OCI-LY7 (cell line): Measurements from ENCODE around the gene PAPLN. TPM values are rescaled to one million over a fixed set of nuclear protein-coding genes. Genes with fewer than 3 reads are reported as not detected.

Source experiments
- BruUV-seq: library from RNA; stranded (reverse); fragments of 400-500 nt; replicated peaks from 2 replicates; lab custom pipeline; 2021; lab: Mats Ljungman, UMichigan
- CTCF ChIA-PET: fragments of 300-600 bp; sonication (Branson Sonifier 250); formaldehyde crosslinking; loops from one replicate; lab custom pipeline; 2022; ENCODE audit warnings: antibody characterized with exemption; ENCODE audit not compliant: unreplicated experiment; lab: Charles Lee
- POLR2A ChIA-PET: fragments of 300-600 bp; sonication (Branson Sonifier 250); formaldehyde crosslinking; loops from one replicate; lab custom pipeline; 2022; ENCODE audit warnings: antibody characterized with exemption; lab: Charles Lee
- DNase-seq: peaks from one replicate; pipeline ENCODE4 v3.0.0-alpha.2; 2015; ENCODE audit warnings: low spot score
- H2AFZ ChIP-seq: fragments of 200-600 bp; sonication (generic), shearing (Covaris generic); 2 replicates; pipeline ENCODE4 v1.6.1; 2014; ENCODE audit warnings: mild to moderate bottlenecking, antibody characterized with exemption, low read length, moderate library complexity
- H3K27ac ChIP-seq: fragments of 200-600 bp; sonication (generic); 2 replicates; pipeline ENCODE4 v1.5.1; 2014; ENCODE audit warnings: mixed run types, low read depth, mild to moderate bottlenecking, moderate library complexity, low read length, inconsistent platforms; ENCODE audit not compliant: poor library complexity, severe bottlenecking
- H3K36me3 ChIP-seq: fragments of 200-600 bp; sonication (generic); 2 replicates; pipeline ENCODE4 v1.6.1; 2014; ENCODE audit warnings: mild to moderate bottlenecking, antibody characterized with exemption, low read length, moderate library complexity, mixed read lengths; ENCODE audit not compliant: insufficient read depth
- H3K4me1 ChIP-seq: fragments of 200-600 bp; sonication (generic); 2 replicates; pipeline ENCODE4 v1.5.1; 2014; ENCODE audit warnings: mild to moderate bottlenecking, low read length; ENCODE audit not compliant: insufficient read depth, poor library complexity, severe bottlenecking
- H3K4me2 ChIP-seq: fragments of 200-600 bp; sonication (generic); 2 replicates; pipeline ENCODE4 v1.6.1; 2014; ENCODE audit warnings: mild to moderate bottlenecking, low read length
- H3K4me3 ChIP-seq: fragments of 200-600 bp; sonication (generic); 2 replicates; pipeline ENCODE4 v1.5.1; 2014; ENCODE audit warnings: mild to moderate bottlenecking, low read depth, low read length; ENCODE audit not compliant: poor library complexity, severe bottlenecking
- H3K79me2 ChIP-seq: fragments of 200-600 bp; sonication (generic); 2 replicates; pipeline ENCODE4 v1.6.1; 2016; ENCODE audit warnings: low read depth, mild to moderate bottlenecking, low read length, moderate library complexity, mixed read lengths; ENCODE audit not compliant: insufficient read depth
- H3K9me2 ChIP-seq: fragments of 200-600 bp; sonication (generic); 2 replicates; pipeline ENCODE4 v1.6.1; 2016; ENCODE audit warnings: mild to moderate bottlenecking, low read length, mixed read lengths; ENCODE audit not compliant: insufficient read depth
- H3K9me3 ChIP-seq: fragments of 200-600 bp; sonication (generic); 2 replicates; pipeline ENCODE4 v1.6.1; 2014; ENCODE audit warnings: mild to moderate bottlenecking, mixed run types, low read length, mixed read lengths
- H4K20me1 ChIP-seq: fragments of 200-600 bp; sonication (generic); 2 replicates; pipeline ENCODE4 v1.6.1; 2014; ENCODE audit warnings: mild to moderate bottlenecking, antibody characterized with exemption, low read length, moderate library complexity, mixed read lengths; ENCODE audit not compliant: insufficient read depth
- CTCF ChIP-seq: fragments of 200-600 bp; sonication (generic); conservative IDR thresholded peaks from 2 replicates; pipeline ENCODE4 v1.5.1; 2014; ENCODE audit warnings: mild to moderate bottlenecking, antibody characterized with exemption, low read length, moderate library complexity, mixed read lengths
- EZH2phosphoT487 ChIP-seq: fragments of 200-600 bp; sonication (generic); IDR thresholded peaks from 2 replicates; pipeline ENCODE4 v1.6.1; 2018; ENCODE audit warnings: low read depth, borderline replicate concordance, mild to moderate bottlenecking, mixed run types, antibody characterized with exemption, low read length, moderate library complexity, mixed read lengths
- intact Hi-C: fragments of 100-400 bp; cut with micrococcal nuclease; formaldehyde crosslinking; loops from one replicate; pipeline ENCODE4 v1.10.0; 2022; ENCODE audit not compliant: unreplicated experiment
- total RNA-seq, 2 experiments: library from RNA; depleted of rRNA in 1 of 2; stranded (reverse); fragments of >200 nt in 1 of 2; shearing (Covaris generic) in 1 of 2; gene quantifications; 2 replicates each; pipeline ENCODE4 v1.2.3, GENCODE V29; 2014 to 2022

PAPLN gene
- total RNA-seq, 2 experiments from 2014 or later, result 4.0 to 9.0 TPM

GRCh38 chr14:73237786-73238423, 599 bp downstream of the PAPLN start:
- no peaks in the 10 kb centered on the region for H3K9me2 ChIP-seq
- no peaks in the 10 kb centered on the region for H3K9me3 ChIP-seq
- H3K79me2 ChIP-seq, result no peaks in the 10 kb centered on the region
- intact Hi-C loops, result no loop called here
- H3K4me3 ChIP-seq, result no peak overlapping the region
- no peak overlapping the region; the same call in 1 of the 2 replicates for H3K4me2 ChIP-seq
- no peaks in the 10 kb centered on the region for H4K20me1 ChIP-seq
- no peak for DNase-seq
- ChIA-PET POLR2A (interaction anchor here (0.5 kb wide), 1 partner anchor 213 kb away, joined by 4 read pairs; no protein-coding TSS in a partner anchor), CTCF (no interaction called here)
- TF ChIP-seq CTCF (no peak), EZH2phosphoT487 (no peak; the same call in 1 of the 2 replicates)
- no peak overlapping the region for H3K27ac ChIP-seq
- no TSS peak for BruUV-seq
- H2AFZ ChIP-seq, result no peak overlapping the region
- H3K36me3 ChIP-seq, result no peaks in the 10 kb centered on the region
- H3K4me1 ChIP-seq, result peaks cover 38% of the 10 kb centered on the region

GRCh38 chr14:73238424-73238852, 1.1 kb downstream of the PAPLN start:
- H2AFZ ChIP-seq, result no peak overlapping the region

More at GRCh38 chr14:73238424-73238852, 1.1 kb downstream of the PAPLN start:
- Histone ChIP-seq H3K4me1 (peaks cover 44% of the 10 kb centered on the region), H3K79me2 (no peaks in the 10 kb centered on the region), H3K36me3 (no peaks in the 10 kb centered on the region), H3K4me3 (no peak overlapping the region), H3K9me2 (no peaks in the 10 kb centered on the region), H3K27ac (no peak overlapping the region), H3K4me2 (no peak overlapping the region), H3K9me3 (no peaks in the 10 kb centered on the region), H4K20me1 (no peaks in the 10 kb centered on the region)
- POLR2A ChIA-PET, result no interaction called here
- no peak for DNase-seq
- CTCF ChIA-PET, result no interaction called here
- intact Hi-C loops, result no loop called here
- no peak for TF ChIP-seq EZH2phosphoT487
- no peak for TF ChIP-seq CTCF
- no TSS peak for BruUV-seq
